Caco-2 (cell line): Measurements from ENCODE around the gene MAPKAP1. TPM values are rescaled to one million over a fixed set of nuclear protein-coding genes. Genes with fewer than 3 reads are reported as not detected.

Source experiments
- BruUV-seq: library from RNA; stranded (reverse); fragments of 400-500 nt; replicated peaks from 2 replicates; lab custom pipeline; 2021; lab: Mats Ljungman, UMichigan
- CTCF ChIA-PET: fragments of 300-600 bp; sonication (Branson Sonifier 250); formaldehyde crosslinking; loops from one replicate; lab custom pipeline; 2022; ENCODE audit warnings: antibody characterized with exemption; lab: Charles Lee
- POLR2A ChIA-PET: fragments of 300-600 bp; sonication (Branson Sonifier 250); formaldehyde crosslinking; loops from one replicate; lab custom pipeline; 2022; ENCODE audit warnings: antibody characterized with exemption; lab: Charles Lee
- DNase-seq, 2 experiments: peaks; one replicate each; pipeline versions ENCODE4 v3.0.0 to v3.0.0-alpha.2; 2020 to 2022
- H3K27me3 ChIP-seq: replicated peaks from 2 replicates; pipeline ENCODE4 v1.6.0; 2011; ENCODE audit warnings: low read length; ENCODE audit not compliant: control insufficient read depth, insufficient read depth
- H3K36me3 ChIP-seq: 2 replicates; pipeline ENCODE4 v1.5.1; 2011; ENCODE audit warnings: low read length; ENCODE audit not compliant: control insufficient read depth, insufficient read depth
- H3K4me1 ChIP-seq: fragments of 250-450 bp; sonication (Bioruptor Pico); 2 replicates; pipeline ENCODE4 v1.5.1; 2020; ENCODE audit warnings: mild to moderate bottlenecking
- H3K4me3 ChIP-seq: 2 replicates; pipeline ENCODE4 v1.5.1; 2011; ENCODE audit warnings: low read depth, mild to moderate bottlenecking, control low read depth, low read length
- H3K9me3 ChIP-seq: fragments of 250-450 bp; sonication (Bioruptor Pico); 2 replicates; pipeline ENCODE4 v1.5.1; 2020; ENCODE audit warnings: mild to moderate bottlenecking, moderate library complexity
- H3K27ac Mint-ChIP-seq: one replicate; pipeline ENCODE4 v1.8.0; 2022; ENCODE audit warnings: mixed read lengths; ENCODE audit not compliant: unreplicated experiment
- H3K27me3 Mint-ChIP-seq: one replicate; pipeline ENCODE4 v1.8.0; 2022; ENCODE audit warnings: mixed read lengths; ENCODE audit not compliant: insufficient read depth, unreplicated experiment
- H3K36me3 Mint-ChIP-seq: one replicate; pipeline ENCODE4 v1.8.0; 2022; ENCODE audit warnings: mild to moderate bottlenecking, mixed read lengths; ENCODE audit not compliant: insufficient read depth, unreplicated experiment
- H3K4me1 Mint-ChIP-seq: one replicate; pipeline ENCODE4 v1.8.0; 2022; ENCODE audit warnings: low read depth, mixed read lengths; ENCODE audit not compliant: unreplicated experiment
- H3K4me3 Mint-ChIP-seq: one replicate; pipeline ENCODE4 v1.8.0; 2022; ENCODE audit warnings: mild to moderate bottlenecking, moderate library complexity, mixed read lengths; ENCODE audit not compliant: unreplicated experiment
- H3K9me3 Mint-ChIP-seq: one replicate; pipeline ENCODE4 v1.8.0; 2022; ENCODE audit warnings: mixed read lengths; ENCODE audit not compliant: unreplicated experiment
- intact Hi-C: fragments of 100-400 bp; cut with micrococcal nuclease; formaldehyde crosslinking; loops from one replicate; pipeline ENCODE4 v1.10.0; 2022; ENCODE audit not compliant: unreplicated experiment
- total RNA-seq: library from RNA; stranded (reverse); gene quantifications from 2 replicates; pipeline ENCODE4 v1.2.3, GENCODE V29; 2022
- TF ChIP-seq, protein P1 (sequence below), 2 experiments: fragments of 200-600 bp in 1 of 2; IDR thresholded peaks; 1 replicate in 1 of 2; 2 replicates in 1 of 2; pipeline versions ENCODE4 v1.5.1 to v1.8.0; 2011 to 2022; ENCODE audit warnings: antibody characterized with exemption in 1 of 2, control low read depth in 1 of 2, inconsistent platforms in 1 of 2, low read depth in 1 of 2, low read length in 1 of 2, mild to moderate bottlenecking in 1 of 2, moderate library complexity in 1 of 2; ENCODE audit not compliant: insufficient read depth in 1 of 2, severe bottlenecking in 1 of 2, unreplicated experiment in 1 of 2

MAPKAP1 gene
- total RNA-seq, 1 experiment from 2014 or later: 70.0 TPM

GRCh38 chr9:125561509-125562148 lies 145.4 kb downstream of the MAPKAP1 start:
- no TSS peak for BruUV-seq

GRCh38 chr9:125559894-125560293 lies 147.1 kb downstream of the MAPKAP1 start:
- DNase-seq: no peak
- Mint-ChIP-seq H3K9me3 (no peaks in the 10 kb centered on the region), H3K36me3 (peaks cover 8% of the 10 kb centered on the region), H3K4me3 (no peak overlapping the region), H3K4me1 (peaks cover 5% of the 10 kb centered on the region), H3K27me3 (no peaks in the 10 kb centered on the region), H3K27ac (no peak overlapping the region)
- no TSS peak for BruUV-seq
- Histone ChIP-seq H3K4me1 (no peaks in the 10 kb centered on the region), H3K27me3 (no peaks in the 10 kb centered on the region), H3K36me3 (no peaks in the 10 kb centered on the region), H3K9me3 (no peaks in the 10 kb centered on the region), H3K4me3 (no peak overlapping the region)
- TF ChIP-seq, protein P1, sequence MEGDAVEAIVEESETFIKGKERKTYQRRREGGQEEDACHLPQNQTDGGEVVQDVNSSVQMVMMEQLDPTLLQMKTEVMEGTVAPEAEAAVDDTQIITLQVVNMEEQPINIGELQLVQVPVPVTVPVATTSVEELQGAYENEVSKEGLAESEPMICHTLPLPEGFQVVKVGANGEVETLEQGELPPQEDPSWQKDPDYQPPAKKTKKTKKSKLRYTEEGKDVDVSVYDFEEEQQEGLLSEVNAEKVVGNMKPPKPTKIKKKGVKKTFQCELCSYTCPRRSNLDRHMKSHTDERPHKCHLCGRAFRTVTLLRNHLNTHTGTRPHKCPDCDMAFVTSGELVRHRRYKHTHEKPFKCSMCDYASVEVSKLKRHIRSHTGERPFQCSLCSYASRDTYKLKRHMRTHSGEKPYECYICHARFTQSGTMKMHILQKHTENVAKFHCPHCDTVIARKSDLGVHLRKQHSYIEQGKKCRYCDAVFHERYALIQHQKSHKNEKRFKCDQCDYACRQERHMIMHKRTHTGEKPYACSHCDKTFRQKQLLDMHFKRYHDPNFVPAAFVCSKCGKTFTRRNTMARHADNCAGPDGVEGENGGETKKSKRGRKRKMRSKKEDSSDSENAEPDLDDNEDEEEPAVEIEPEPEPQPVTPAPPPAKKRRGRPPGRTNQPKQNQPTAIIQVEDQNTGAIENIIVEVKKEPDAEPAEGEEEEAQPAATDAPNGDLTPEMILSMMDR (IDR thresholded peaks at IDR 0.05; ENCODE audit: insufficient read depth in 1 of 2, low read depth in 1 of 2, low read length in 1 of 2, severe bottlenecking in 1 of 2, unreplicated experiment in 1 of 2): no peak
- intact Hi-C loops: loop anchor here (5.0 kb wide), 1 partner anchor 932 kb away; no protein-coding TSS in a partner anchor
- ChIA-PET CTCF (no interaction called here), POLR2A (no interaction called here)

More at GRCh38 chr9:125561509-125562148, 145.4 kb downstream of the MAPKAP1 start:
- intact Hi-C loops: no loop called here
- H3K4me1 ChIP-seq: no peaks in the 10 kb centered on the region
- Mint-ChIP-seq H3K9me3 (no peaks in the 10 kb centered on the region), H3K36me3 (no peaks in the 10 kb centered on the region), H3K27ac (no peak overlapping the region), H3K4me3 (no peak overlapping the region), H3K4me1 (peaks cover 6% of the 10 kb centered on the region), H3K27me3 (no peaks in the 10 kb centered on the region)
- H3K36me3 ChIP-seq: no peaks in the 10 kb centered on the region
- no peak for DNase-seq
- CTCF ChIA-PET: interaction anchor here (1.0 kb wide), 1 partner anchor 39 kb away, joined by 3 read pairs; no protein-coding TSS in a partner anchor
- TF ChIP-seq, protein P1 (IDR thresholded peaks at IDR 0.05; ENCODE audit: insufficient read depth in 1 of 2, low read depth in 1 of 2, low read length in 1 of 2, severe bottlenecking in 1 of 2, unreplicated experiment in 1 of 2): no peak
- no peaks in the 10 kb centered on the region for H3K27me3 ChIP-seq
- POLR2A ChIA-PET: no interaction called here
- no peak overlapping the region for H3K4me3 ChIP-seq
- no peaks in the 10 kb centered on the region for H3K9me3 ChIP-seq

DNA sequence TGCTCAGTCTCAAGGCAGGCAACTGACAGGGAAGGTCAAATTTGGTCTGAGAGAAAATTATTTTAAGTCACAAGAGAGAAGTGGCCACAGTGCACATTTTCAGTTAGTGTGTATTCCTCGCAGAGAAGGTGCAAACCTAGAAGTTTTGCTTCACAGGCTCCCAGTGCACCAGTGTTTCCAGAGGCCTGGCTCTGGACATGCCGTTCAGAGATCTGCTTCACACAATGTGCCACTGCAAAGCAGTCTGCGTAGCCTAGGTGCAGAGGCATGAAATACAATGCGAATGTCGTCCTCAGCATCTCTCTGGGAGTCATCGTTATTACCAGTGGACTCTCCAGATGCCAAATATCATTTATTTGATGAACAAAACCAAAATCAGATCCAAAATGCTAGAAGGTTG lies 147.8 kb downstream of the MAPKAP1 start:
- DNase-seq: no peak
- intact Hi-C loops: loop anchor here (5.0 kb wide), 1 partner anchor 933 kb away; no protein-coding TSS in a partner anchor
- H3K9me3 ChIP-seq: no peaks in the 10 kb centered on the region
- no peaks in the 10 kb centered on the region for H3K36me3 ChIP-seq
- H3K27me3 Mint-ChIP-seq: no peaks in the 10 kb centered on the region
- H3K4me3 ChIP-seq: no peak overlapping the region
- H3K27me3 ChIP-seq: no peaks in the 10 kb centered on the region
- ChIA-PET CTCF (interaction anchor here (0.6 to 1.2 kb wide), 14 partner anchors 15 to 819 kb away, joined by 3 to 7 read pairs (median 4); no protein-coding TSS in a partner anchor), POLR2A (interaction anchor here (1.2 kb wide), 1 partner anchor 148 kb away, joined by 3 read pairs; the partner anchor contains the start of gene MAPKAP1)
- no TSS peak for BruUV-seq
- peaks cover 8% of the 10 kb centered on the region for H3K36me3 Mint-ChIP-seq
- TF ChIP-seq, protein P1 (IDR thresholded peaks at IDR 0.05; ENCODE audit: insufficient read depth in 1 of 2, low read depth in 1 of 2, low read length in 1 of 2, severe bottlenecking in 1 of 2, unreplicated experiment in 1 of 2): no peak
- no peaks in the 10 kb centered on the region for H3K9me3 Mint-ChIP-seq
- no peak overlapping the region for H3K27ac Mint-ChIP-seq
- no peak overlapping the region for H3K4me3 Mint-ChIP-seq
- no peaks in the 10 kb centered on the region for H3K4me1 ChIP-seq
- H3K4me1 Mint-ChIP-seq: no peaks in the 10 kb centered on the region
